Measurements from ENCODE around the gene SLC5A10. TPM values are rescaled to one million over a fixed set of nuclear protein-coding genes. Genes with fewer than 3 reads are reported as not detected.

The SLC5A10 gene
- total and polyA plus RNA-seq, 10 donors, result 0.17 to 2.1 (median 1.5) TPM; not detected in 5

DNA sequence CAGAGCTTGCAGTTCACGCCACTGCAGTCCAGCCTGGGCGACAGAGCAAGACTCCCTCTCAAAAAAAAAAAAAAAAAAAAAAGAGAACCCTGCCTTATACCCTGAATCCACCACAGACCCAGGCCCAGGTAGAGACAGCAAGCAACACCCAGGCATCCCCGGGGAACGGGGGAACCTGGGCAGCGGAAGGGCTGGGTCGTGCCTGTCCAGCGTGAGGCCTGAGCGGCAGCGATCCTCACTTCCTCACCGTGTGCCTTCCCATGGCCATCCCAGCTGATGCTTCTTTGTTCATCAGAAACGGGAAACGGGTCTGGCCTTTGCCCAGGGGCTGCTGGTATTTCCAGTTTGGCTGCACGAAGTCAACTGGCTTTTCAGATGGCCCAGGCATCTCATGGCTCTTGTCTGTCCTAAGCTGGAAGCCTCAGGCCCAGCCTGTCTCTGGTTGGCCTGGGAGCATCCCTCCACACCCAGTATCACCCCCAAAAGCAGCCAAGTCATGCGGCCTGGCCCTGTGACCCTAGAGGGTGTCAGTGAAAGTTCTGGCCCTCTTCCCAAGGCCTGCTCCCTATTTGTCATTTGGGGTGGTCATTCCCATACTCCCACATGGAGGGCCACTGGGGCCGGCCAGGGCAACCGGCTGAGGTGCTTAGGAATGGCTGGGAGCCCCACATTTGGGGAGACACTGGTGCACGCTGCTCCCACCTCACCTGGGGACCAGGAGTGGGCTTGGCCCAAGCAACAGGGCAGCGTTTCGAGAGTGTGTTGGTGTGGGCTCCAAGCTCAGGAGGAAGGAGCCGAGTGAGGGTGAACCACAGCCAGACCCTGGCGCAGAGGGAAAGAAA lies 32.5 kb downstream of the SLC5A10 start:
- no peak for DNase-seq
- no peak for TF ChIP-seq POLR2AphosphoS5 (IDR thresholded peaks at IDR 0.05)
- no peak for TF ChIP-seq POLR2A (IDR thresholded peaks at IDR 0.05)
- TF ChIP-seq, protein P1, sequence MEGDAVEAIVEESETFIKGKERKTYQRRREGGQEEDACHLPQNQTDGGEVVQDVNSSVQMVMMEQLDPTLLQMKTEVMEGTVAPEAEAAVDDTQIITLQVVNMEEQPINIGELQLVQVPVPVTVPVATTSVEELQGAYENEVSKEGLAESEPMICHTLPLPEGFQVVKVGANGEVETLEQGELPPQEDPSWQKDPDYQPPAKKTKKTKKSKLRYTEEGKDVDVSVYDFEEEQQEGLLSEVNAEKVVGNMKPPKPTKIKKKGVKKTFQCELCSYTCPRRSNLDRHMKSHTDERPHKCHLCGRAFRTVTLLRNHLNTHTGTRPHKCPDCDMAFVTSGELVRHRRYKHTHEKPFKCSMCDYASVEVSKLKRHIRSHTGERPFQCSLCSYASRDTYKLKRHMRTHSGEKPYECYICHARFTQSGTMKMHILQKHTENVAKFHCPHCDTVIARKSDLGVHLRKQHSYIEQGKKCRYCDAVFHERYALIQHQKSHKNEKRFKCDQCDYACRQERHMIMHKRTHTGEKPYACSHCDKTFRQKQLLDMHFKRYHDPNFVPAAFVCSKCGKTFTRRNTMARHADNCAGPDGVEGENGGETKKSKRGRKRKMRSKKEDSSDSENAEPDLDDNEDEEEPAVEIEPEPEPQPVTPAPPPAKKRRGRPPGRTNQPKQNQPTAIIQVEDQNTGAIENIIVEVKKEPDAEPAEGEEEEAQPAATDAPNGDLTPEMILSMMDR (IDR thresholded peaks at IDR 0.05 in 8 of 11, conservative IDR thresholded peaks at IDR 0.05 in 3 of 11), result no peak
- H3K4me1 ChIP-seq, result no peaks in the 10 kb centered on the region
- H3K4me3 ChIP-seq, result no peak overlapping the region
- H3K36me3 ChIP-seq, result peaks cover 0 to 48% (median 0%) of the 10 kb centered on the region in 6 donors
- intact Hi-C loops (cut with DNase I; ENCODE audit: low total_unique reads), result no loop called here
- H3K27ac ChIP-seq, result no peak overlapping the region
- H3K27me3 ChIP-seq (replicated peaks in 1 of 7), result no peaks in the 10 kb centered on the region
- no peaks in the 10 kb centered on the region for H3K9me3 ChIP-seq
- WGBS, 5 donors, result 89 to 96% (median 91%) methylated on average over 19 to 21 of the region's 21 CpGs

DNA sequence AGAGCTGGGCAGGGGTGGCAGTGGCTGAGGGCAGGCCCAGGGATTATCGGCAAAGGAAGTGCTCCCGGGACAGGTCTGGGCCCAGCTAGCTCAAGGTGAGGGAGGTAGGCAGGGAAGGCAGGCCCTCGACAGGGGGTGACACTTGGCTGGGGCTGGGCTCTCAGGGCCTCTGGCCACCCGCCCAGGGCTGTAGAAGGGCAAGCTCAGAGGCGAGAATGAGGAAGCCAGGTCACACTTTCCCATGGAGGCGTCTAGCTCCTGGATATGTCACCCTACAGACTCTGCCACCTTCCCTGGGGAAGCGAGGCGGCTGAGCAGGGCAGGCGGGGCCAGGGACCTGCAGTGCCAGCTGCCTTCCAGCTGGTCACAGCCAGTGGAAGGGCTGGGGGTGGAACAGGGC lies 33.5 kb downstream of the SLC5A10 start:
- Histone ChIP-seq H3K36me3 (peaks cover 0 to 43% (median 0%) of the 10 kb centered on the region in 6 donors), H3K27me3 (replicated peaks in 1 of 7) (no peaks in the 10 kb centered on the region), H3K4me1 (no peaks in the 10 kb centered on the region), H3K4me3 (no peak overlapping the region), H3K9me3 (no peaks in the 10 kb centered on the region), H3K27ac (no peak overlapping the region)
- intact Hi-C loops (cut with DNase I; ENCODE audit: low total_unique reads), result no loop called here
- no peak for DNase-seq
- 87 to 95% (median 94%) methylated on average over 8 to 9 of the region's 9 CpGs for WGBS, 5 donors
- TF ChIP-seq POLR2AphosphoS5 (IDR thresholded peaks at IDR 0.05) (no peak), POLR2A (IDR thresholded peaks at IDR 0.05) (no peak)
- TF ChIP-seq, protein P1 (IDR thresholded peaks at IDR 0.05 in 8 of 11, conservative IDR thresholded peaks at IDR 0.05 in 3 of 11), result no peak

DNA sequence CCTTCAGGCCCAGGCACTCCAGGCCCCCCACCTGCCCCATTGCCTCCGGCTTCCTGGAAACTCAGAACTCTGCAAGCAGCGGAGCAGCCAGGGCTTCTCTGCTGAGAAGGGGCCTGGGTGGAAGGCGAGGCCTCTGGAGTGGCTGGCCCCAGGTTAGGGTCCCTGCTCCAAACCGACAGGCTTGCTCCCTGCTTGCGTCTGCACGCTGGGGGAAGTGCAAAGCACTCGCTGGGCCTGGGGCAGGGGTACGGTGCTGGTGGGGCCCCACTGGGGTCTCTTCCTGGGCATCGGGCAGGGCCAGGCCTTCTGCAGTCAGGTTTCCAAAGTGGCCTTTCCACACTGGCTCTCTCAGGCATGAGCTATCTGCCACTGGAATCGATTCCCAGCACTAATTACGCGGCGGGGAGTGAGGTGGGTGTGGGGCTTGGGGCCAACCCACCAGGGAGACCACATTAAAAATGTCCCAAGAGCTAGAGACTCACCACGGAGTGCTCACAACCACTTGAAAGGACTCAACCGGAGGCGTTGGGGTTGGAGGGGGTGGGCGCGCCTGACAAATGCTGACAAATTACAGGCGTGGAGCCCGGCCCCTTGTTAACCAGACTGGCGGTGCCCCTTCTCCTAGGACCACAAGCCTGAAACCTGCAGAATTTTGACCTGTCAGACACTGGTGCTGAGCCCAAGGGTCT lies 34.7 kb downstream of the SLC5A10 start:
- Histone ChIP-seq H3K4me3 (no peak overlapping the region), H3K9me3 (no peaks in the 10 kb centered on the region), H3K36me3 (peaks cover 0 to 43% (median 0%) of the 10 kb centered on the region in 6 donors), H3K27ac (no peak overlapping the region), H3K27me3 (replicated peaks in 1 of 7) (no peaks in the 10 kb centered on the region), H3K4me1 (no peaks in the 10 kb centered on the region)
- TF ChIP-seq POLR2A (IDR thresholded peaks at IDR 0.05) (no peak), POLR2AphosphoS5 (IDR thresholded peaks at IDR 0.05) (no peak)
- TF ChIP-seq, protein P1 (IDR thresholded peaks at IDR 0.05 in 8 of 11, conservative IDR thresholded peaks at IDR 0.05 in 3 of 11), result no peak
- whole genome bisulfite sequencing, 5 donors, result 71 to 82% (median 80%) methylated on average over 18 to 21 of the region's 21 CpGs
- intact Hi-C loops (cut with DNase I; ENCODE audit: low total_unique reads), result no loop called here
- no peak for DNase-seq

DNA sequence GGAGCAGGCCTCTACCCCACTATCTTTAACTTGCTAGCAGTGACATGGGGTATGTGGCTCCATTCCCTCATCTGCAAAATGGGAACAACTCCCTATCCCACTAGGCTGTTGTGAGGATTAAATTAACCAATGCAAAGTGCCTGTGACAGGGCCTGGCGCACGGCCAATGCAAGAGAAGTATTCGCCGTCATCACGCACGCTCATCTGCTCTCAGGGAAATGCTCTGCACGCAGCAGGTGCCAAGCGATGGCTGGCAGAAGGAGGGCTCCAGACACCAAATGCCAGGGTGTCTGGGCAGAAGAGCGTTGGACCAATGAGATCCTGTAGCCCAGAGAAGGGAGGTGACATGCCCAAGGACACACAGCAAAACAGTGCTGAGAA lies 35.3 kb downstream of the SLC5A10 start:
- Histone ChIP-seq H3K4me1 (peaks cover 0 to 5% (median under 1%) of the 10 kb centered on the region in 6 donors), H3K27me3 (replicated peaks in 1 of 7) (no peaks in the 10 kb centered on the region), H3K9me3 (no peaks in the 10 kb centered on the region), H3K4me3 (no peak overlapping the region), H3K36me3 (peaks cover 0 to 43% (median 0%) of the 10 kb centered on the region in 6 donors), H3K27ac (no peak overlapping the region)
- intact Hi-C loops (cut with DNase I; ENCODE audit: low total_unique reads), result no loop called here
- TF ChIP-seq POLR2A (IDR thresholded peaks at IDR 0.05), result no peak
- no peak for DNase-seq
- WGBS, 5 donors, result 91 to 98% (median 97%) methylated on average over 9 of the region's 9 CpGs
